GM21390 (cell line): ENCODE measurements around the gene BMPER.

Experiments
- ATAC-seq: cut with Tn5 transposase; IDR thresholded peaks from one replicate; pipeline ENCODE4 v1.9.1; 2021; ENCODE audit not compliant: unreplicated experiment

The BMPER gene

DNA sequence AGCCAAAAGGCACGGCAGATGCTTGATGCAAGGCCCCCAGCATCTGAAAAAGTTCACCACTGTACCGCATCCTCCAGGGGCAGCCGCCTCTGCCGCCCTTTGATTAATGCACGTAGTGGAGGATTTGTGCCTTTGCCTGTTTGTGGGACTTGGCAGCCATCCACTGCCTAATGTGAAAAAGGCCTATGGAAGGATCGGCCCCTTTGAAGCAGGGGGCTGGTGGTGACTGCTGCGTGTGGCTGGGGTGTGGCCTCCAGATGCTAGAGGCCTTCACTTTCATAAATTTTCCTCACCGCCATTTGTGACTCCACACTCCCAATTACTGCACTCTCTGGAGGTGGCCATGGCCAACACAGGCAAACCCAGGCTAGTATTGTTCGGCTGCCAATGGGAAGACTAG, 226.0 kb downstream of the BMPER start:
- no peak for ATAC-seq

DNA sequence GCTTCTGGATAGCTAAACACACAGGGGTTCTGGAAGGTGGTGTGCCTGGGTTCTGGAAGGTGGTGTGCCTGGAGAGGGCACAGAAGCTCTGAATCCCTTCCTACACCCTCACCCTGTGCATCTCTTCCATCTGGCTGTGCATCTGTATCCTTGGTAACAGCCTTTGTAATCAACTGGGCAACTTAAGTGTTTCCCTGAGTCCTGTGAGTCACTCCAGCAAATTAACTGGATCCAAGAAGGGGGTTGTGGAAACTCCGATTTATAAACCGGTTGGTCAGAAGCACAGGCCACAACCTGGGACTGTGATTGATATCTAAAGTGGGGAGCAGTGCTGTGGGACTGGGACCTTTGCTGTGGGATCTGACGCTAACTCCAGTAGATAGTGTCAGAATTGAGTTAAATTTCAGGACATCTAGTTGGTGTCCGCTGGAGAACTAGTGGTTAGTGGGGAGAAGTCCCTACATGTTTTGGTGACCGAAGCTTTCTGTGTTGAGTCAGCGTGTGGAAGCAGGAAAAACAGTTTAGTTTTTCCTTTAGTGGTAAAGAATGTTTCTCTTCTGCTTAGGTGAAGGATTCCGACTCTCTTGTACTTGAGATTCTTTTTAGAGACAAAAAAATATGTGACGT, 228.1 kb downstream of the BMPER start:
- no peak for ATAC-seq

DNA sequence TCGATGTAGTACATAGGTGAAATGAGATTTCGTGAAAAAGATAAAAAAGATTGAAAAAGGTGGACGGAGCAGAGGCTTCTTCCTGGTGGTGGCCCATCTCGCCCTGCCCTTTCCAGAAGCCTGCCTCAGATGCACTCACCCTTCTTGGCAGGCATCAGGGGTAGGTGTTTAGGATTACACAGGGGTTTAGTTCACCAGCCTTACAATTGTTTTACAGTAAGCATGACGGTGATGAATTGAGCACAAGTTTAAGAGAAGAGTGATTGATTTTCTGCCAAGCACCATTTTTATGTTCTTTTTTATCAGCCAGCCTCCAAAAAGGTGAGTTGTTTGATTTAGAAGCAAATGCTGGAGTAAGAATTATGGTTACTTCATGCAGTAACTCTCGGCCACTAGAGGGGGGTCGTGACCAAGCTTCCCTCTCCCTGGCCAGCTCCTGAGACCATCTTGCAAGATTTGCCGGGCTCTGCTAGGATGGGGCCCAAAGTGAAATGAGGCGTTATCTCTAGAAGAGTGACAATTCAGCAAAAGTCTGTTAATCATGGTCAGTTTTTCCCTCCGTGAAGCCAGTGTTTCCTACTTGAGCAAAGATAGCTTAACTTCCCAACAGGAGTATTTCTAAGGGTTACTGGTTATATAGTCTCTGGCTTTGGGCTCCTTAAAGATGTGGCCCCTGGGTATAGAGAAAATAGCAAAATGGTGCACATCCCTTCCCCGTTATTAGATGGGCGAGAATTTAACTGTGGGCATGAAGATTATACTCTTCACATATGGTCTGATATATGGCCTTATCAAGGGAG, 228.8 kb downstream of the BMPER start:
- no peak for ATAC-seq

DNA sequence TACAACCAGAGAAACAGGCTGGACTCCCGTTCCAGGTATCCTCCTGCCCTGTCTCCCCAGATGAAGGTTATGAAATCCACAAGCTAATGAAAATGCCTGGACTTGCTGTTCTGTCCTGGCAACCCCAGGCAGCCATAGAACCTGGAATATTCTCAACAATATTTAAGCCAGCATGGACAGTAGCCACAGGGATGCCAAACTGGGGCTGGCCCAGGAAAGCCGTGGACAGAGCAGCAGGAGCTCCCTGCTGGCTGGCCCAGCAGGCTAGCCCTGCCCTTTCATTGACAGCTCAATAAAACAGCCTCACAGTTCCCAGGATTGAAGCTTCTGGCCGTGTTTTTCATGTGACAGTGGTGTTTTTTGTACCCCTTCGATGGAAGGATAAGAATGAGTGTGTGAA, 230.6 kb downstream of the BMPER start:
- no peak for ATAC-seq

DNA sequence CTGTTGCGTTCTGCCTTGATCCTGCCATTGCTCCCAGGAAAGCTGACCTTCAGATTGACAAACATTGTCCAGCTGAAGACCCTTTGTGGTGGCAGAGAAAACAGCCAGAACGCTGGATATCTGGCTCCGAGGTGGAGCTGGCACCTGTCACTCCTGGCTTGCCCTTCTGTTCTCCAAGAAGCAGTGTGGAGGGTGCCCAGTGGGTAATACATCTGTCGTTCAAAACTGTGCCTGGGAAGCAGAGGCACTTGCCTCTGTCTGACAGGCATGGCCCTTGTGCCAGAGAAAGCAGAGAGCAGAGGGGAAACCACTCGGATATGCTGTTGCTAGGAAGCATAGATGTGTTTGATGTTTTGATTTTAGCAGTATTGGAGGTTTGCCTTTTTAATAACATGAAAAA, 231.4 kb downstream of the BMPER start:
- no peak for ATAC-seq

DNA sequence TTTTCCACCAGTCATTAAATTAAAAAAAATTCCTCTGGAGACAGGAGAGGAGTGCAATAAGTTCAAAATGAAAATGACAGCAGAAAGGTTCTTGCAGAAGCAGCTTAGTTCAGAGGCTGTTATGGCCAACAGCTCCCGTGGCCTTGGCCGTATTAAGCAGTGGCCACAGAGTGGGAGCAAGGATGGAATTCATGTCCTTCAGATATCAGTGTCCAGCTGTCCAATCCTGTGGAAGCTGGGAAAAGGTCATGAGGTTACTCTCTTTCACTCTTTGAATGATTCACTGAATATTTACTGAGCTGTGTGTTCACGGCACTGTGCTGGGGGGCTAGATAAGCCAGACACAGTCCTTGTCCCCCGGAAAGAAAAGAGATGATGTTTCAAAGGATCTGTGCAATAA, 231.8 kb downstream of the BMPER start:
- no peak for ATAC-seq

DNA sequence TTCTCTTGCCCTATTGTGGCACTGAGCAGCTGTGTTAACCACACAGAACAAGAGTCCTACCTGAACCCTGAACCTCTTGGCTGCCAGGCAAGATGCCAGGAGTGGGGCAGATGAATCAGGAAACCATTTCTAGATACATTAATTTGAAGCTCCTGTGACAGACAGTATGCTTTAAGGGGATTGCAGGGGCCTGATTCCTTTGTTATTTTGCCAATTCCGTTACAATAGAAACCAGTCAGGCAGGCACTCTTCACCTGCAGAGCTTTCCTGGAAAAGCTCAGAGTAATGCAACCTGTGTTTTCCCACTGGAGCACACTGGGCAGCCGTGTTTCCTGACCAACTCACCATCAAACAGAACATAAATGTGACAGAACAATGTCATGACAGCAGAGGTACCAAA, 233.1 kb downstream of the BMPER start:
- ATAC-seq, result no peak

DNA sequence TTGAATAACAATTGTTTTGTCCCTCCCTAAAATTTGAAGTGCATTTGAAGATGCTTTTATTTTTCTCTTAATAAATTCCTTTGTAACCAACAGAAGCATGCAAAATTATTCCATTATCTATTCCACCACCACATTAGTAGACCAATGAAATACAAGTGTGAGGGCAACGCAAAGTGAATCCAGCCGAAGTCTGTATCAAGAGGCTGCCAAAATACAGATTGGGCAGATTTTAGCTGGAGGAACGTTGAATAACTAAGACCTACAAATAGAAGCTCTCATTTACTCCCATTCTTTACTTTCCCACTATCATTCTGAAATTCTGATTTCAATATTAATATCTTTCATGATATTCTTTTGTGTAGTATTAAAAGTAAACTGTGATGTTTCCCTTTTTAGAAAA, 233.7 kb downstream of the BMPER start:
- no peak for ATAC-seq

DNA sequence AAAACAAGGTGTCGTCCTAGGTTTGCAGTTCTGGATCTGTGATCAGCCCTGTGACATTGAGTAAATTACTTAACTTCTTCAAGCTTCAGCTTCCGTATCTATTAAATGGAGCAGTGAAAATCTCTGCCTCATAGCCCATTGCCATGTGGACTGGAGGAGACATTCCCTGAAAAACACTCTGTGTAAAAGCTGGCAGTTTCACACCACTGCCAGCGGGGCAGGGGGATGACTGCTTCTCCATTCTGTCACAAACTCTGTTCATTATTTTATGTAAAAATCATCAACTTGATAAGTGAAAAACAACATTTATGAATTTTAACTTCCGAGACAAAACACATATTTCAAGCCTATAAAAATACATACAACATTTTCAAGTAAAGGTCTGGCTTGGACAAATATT, 234.7 kb downstream of the BMPER start:
- no peak for ATAC-seq

DNA sequence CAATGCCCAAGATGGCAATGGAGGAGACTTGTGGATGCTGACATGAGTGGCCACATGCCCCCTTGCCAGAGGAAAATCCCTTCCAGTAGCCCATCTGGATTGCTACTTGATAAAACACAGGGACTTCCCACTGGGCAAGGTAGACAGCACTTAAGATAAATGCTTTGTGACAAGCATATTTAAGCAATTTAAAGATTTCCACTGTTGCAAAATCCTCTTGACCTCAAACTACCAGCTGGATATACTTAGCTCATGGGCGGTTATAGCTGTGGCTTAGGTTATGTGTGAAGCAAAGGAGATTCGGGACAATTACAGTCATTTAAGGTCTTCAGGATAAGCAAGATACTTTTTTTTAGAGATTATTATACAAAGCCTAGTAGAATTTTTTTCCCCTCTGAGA, 238.1 kb downstream of the BMPER start:
- ATAC-seq, result no peak

DNA sequence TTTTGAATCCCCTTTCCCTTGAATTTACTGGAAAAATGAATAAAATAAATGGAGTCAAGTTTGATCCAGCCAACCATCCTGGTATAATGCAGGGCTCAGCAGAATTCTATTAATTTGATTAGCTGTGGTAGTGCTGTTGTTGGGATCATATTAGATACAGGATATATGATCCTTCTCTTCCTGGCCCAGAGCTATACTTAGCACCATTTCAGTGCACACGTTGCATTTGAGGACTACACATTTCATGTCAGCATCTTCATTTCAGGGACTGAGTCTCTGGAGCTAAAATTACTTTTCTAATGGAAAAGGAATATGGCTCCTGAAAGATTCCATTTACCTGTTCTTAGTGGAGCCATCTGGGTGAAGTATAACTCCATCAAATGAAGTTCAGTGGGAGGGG, 240.3 kb downstream of the BMPER start:
- ATAC-seq, result no peak

DNA sequence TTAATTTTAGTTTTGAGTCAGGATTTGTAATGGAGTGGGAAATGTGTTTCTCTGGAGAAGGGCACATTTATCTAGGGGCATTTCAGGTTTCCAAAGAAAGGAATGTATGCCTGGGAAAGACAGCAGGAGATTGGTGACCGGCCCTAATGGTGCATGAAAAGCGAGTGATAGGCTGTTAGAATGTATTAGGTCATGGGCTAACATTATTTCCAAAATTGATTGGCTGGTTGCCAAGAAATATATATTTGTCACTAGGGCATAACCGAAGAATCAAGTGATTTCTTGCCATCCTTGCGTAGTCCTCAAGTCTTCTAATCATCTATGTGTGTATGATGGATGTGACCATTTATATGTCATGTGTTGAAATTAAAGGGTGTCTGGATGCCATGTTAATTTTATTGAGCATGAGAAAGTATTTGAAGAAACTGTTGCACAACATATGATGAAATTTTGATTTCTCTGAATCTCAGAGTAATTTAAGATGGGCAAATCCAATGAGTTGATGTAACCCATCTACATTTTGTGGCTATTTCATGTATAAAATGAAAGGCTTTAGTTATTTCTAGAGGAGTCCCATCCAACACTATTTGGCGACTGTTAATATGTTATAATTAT, 248.4 kb downstream of the BMPER start:
- no peak for ATAC-seq

DNA sequence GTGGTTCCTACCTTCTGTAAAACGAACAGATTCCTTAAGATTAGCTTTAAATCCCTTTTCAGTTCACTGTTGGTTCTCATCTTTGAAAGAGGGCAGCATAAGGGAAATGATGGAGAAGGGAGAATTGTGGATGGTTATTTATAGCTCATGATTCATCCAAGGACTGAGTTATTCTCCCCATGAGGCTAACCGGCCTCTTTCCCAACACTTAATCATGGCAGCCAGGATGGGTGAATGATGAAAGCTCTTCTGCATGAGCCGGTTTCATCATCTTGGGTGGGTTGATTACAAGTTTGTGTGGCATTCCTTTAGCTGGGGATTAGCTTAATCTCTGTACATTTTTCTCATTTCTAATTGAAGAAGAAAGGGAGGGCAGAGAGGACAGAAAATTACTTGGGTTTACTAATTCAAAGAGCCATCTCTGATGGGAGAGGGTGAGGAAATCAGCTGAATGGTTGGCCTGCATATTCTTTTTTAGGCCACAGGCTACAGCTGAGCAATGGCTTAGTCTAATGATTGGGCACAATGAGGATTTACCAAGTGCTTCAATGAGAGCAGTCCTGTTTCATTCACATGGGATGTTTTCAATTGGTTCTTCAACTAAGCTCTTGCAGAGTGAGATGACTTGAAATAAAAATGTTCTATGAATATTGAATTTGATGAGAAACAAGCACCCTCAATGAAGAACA, 250.0 kb downstream of the BMPER start:
- ATAC-seq, result no peak

DNA sequence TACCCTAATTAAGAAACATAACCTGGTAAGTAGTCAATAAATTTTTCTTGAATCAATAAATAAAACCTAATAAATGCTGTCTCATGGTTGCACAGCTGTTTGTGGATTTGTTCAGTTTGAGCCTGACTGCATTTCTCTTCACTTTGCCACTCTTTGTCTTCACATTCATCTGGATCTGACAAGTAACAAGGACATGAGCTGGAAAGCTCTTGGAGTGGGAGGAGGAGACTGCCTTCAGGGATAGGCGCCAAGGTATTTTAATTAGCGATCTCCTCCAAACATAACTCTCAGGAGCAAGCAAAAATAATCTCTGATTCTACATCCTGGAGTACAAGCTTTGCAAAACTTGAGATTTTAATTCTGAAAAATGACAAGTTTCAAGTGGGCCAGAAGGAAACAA, 251.0 kb downstream of the BMPER start:
- no peak for ATAC-seq

DNA sequence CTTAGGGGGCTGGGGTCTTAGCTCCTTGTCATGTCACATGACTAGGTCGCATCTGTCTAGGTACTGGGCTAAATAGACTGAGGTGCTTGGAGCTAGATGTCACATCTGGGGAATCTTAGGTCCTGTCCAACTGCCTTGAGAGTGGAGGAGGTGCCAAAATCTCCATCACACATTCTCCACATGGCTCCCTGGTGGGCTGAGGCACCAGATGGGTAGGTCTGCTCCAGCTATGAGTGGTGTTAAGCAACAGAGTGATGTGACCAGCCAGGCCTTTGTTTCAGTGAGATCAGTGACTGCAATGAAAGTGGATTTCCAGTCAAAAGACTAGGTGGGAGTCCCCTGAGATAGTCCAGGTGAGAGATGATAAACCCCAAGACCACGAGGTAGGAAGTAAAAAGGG, 251.8 kb downstream of the BMPER start:
- ATAC-seq, result no peak

DNA sequence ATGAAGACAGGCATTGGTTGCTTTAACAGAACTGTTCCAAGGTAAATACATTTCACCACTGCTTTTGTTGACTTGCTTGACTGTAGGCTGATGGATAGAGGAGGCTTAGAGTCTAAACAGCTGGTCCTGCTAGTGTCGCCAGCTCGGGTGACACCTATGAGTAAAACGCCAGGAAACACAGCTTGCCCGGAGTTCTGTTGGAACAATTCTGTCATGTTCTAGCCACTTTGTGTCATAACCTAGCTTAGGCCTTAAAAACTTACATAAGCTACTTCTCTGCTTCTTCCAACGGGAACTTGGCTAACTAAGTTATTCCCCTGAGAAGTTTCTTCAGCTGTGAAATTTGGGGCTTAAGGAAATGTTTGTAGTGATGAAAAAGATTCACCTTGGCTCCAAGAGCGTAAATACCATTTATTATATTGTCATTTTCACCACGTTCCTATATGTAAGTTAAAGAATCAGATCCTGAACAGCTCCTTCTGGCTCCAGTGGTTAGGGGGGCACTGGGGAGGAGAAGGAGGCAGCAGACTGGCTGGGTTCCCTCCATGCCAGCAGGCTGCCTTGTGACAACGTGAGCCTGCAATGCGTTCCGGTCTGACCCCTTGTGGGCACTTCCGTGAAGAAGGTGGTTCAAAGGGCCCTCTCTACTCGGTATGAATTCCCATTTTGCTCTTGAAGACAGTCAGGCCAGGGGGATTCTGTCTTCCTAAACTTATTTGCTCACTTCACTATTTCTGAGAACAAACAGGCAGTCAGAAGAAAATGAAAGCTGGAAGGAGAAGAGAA, 253.2 kb downstream of the BMPER start:
- no peak for ATAC-seq

DNA sequence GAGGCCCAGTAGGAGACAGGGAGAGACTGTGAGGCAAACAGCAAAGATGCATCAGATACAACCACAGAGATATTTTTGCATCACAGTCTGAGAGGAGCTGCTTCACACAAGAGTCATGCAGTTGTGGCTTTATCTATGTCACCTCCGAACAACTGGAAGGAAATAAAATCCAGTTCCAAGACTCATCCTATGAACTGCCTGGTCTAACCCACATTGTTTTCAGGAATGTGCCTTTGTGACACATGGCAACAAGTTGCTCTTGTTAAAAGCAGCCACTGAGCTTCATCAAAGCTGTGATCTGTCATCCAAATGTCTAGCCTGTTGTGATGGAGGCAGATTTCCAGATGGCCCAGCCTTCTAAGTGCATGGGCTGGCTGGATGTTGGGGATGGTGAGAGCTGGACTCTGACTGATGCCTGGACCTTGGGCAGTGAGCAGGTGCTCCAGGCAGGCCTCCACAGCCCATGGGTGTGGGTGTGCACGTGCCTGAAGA, 255.0 kb downstream of the BMPER start:
- no peak for ATAC-seq

DNA sequence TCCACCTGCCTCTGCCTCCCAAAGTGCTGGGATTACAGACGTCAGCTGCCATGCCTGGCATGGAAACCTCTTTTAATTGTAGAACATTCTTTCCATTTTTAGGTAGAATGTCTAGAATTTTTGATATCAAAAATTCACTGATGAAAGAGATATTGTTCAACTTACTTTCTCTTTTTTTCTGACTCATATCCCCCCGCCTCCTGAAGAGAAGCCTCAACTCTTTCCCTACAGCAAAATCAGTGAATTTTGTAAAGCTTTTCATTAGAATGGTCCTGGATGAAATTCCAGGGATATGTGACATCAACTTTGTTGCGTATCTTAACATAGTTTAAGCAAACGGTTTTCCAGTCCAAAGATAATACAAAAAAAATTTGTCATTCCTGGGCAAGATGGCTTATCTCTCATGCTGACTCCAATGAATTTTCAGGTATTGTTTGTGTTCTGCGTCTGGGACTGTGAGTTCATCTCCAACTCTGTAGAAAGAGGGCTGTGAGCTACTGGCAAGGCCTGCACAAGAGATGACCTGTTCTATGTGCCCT, 256.8 kb downstream of the BMPER start:
- no peak for ATAC-seq

DNA sequence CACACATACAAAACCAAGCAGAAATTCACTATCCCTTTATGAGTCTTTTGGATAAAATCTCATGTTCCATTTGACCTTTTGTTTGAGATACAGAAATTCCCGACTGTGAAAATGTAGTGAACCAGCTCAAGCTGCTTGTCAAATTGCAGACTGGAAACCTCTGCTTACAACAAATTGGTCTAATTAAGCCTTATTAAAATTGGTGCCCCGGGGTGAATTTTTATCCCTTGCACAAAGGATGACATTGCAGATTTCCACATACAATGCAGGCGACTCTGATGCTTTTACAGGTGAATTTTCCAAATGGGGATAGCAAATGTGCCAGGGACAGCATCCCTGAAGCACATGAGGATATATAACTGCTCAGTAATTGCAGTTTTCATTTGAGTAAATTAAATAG, 257.3 kb downstream of the BMPER start:
- ATAC-seq, result no peak

DNA sequence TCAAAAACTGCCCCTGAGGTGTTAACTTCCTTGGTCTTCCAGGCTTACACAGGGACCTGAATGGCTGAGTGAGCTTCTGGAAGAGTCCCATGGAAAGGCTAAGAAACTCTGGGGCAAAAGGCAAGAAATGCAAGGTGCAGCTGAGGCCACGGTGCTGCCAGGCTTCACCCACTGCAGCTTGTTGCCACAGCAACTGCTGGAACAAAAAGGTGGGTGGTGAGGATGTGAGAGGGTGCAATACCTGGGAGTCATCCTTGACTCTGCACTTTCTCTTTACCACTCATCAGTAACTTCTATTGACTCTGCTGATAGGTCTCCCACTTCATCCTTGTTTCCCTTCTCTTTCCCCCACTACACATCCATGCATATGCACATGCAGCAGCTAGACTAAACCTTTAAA, 258.6 kb downstream of the BMPER start:
- no peak for ATAC-seq

DNA sequence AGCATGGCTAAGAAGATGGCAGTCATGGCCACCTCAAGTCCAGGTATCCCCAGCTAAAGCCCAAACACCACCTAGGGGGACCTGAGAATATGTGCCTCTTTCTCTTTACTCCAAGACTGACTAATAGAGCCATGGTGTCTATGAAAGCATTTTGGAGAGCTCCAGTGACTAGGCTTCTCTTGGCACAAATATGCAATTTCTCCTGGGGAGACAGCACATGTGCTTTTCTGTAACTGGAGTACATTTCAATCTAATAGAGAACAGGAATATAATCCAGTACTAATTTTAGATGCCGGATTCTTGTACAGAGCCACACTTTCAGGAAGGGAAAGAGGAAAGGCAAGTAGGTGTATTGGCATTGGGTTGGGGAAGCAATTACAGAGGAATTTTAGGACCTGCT, 260.1 kb downstream of the BMPER start:
- no peak for ATAC-seq
